Lower leg skin (tissue), 4 donors: Measurements from ENCODE around the gene SOHLH2. TPM values are rescaled to one million over a fixed set of nuclear protein-coding genes. Genes with fewer than 3 reads are reported as not detected.
A peak's percentile ranks its signal among the peaks of the same experiment; 100 is the strongest.

Source experiments
- DNase-seq, 2 donors: peaks; one replicate each; pipeline ENCODE4 v3.0.0-alpha.2; 2019; ENCODE audit warnings: low spot score in 2 of 2
- H3K4me3 ChIP-seq: fragments of 200-600 bp; sonication (generic); 2 replicates; pipeline ENCODE4 v1.5.1; 2017; ENCODE audit warnings: mild to moderate bottlenecking, low read depth; ENCODE audit not compliant: poor library complexity, severe bottlenecking
- CTCF ChIP-seq, 3 donors: fragments of 450-650 bp; IDR thresholded peaks; one replicate each; pipeline ENCODE4 v1.5.1; 2016; ENCODE audit warnings: antibody characterized with exemption in 3 of 3, mild to moderate bottlenecking in 3 of 3, moderate library complexity in 2 of 3
- POLR2A ChIP-seq, 2 donors: fragments of 450-650 bp; IDR thresholded peaks; one replicate each; pipeline ENCODE4 v1.6.1; 2016 to 2017; ENCODE audit warnings: antibody characterized with exemption in 2 of 2, mild to moderate bottlenecking in 1 of 2, moderate library complexity in 1 of 2
- WGBS, 2 donors: methylation state at CpG; one replicate each; pipeline ENCODE4 v1.1.5; 2018; 5-methylcytosine and 5-hydroxymethylcytosine counted together
- intact Hi-C: fragments of 100-400 bp; cut with DNase I; formaldehyde crosslinking; loops from one replicate; pipeline ENCODE4 v1.15.0; 2023; ENCODE audit warnings: low total_unique reads
- total RNA-seq, 4 donors: library from RNA; depleted of rRNA; stranded (reverse); fragments of >200 nt; gene quantifications; one replicate each; pipeline ENCODE4 v1.1.0, GENCODE V29; 2016

The SOHLH2 gene
- total RNA-seq, 4 donors from 2014 or later, result not detected

DNA sequence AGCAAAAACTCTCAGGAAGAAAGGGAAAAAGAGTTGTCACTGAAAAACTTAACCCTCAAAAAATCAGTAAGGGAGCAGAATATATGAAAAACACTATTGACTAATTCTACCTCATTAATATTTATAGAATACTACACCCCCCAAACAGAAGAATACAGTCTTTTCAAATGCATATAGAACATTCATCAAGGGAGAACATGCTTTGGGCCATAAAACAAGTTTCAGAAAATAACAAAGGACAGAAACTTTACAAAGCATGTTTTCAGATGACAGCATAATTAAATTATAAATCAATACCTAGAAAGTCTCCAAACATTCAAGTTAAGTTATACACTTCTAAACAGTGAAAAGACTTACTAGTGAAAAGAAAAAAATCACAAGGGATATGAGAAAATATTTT, 30.5 kb downstream of the SOHLH2 start:
- intact Hi-C loops, result no loop called here
- H3K4me3 ChIP-seq, result no peak overlapping the region
- no peak for TF ChIP-seq POLR2A (IDR thresholded peaks at IDR 0.05)
- no peak for TF ChIP-seq CTCF (IDR thresholded peaks at IDR 0.05)
- no peak for DNase-seq

GRCh38 chr13:36175621-36176020, 38.7 kb downstream of the SOHLH2 start:
- intact Hi-C loops, result no loop called here
- H3K4me3 ChIP-seq, result no peak overlapping the region
- DNase-seq, result no peak
- 79 to 91% methylated on average over 5 of the region's 5 CpGs for WGBS, 2 donors
- no peak for TF ChIP-seq CTCF (IDR thresholded peaks at IDR 0.05)
- no peak for TF ChIP-seq POLR2A (IDR thresholded peaks at IDR 0.05)

GRCh38 chr13:36174923-36175322, 39.4 kb downstream of the SOHLH2 start:
- no peak for DNase-seq
- intact Hi-C loops, result no loop called here
- TF ChIP-seq POLR2A (IDR thresholded peaks at IDR 0.05) (no peak), CTCF (IDR thresholded peaks at IDR 0.05) (no peak)
- WGBS, 2 donors, result 85% methylated on average over 7 of the region's 7 CpGs
- no peak overlapping the region for H3K4me3 ChIP-seq

DNA sequence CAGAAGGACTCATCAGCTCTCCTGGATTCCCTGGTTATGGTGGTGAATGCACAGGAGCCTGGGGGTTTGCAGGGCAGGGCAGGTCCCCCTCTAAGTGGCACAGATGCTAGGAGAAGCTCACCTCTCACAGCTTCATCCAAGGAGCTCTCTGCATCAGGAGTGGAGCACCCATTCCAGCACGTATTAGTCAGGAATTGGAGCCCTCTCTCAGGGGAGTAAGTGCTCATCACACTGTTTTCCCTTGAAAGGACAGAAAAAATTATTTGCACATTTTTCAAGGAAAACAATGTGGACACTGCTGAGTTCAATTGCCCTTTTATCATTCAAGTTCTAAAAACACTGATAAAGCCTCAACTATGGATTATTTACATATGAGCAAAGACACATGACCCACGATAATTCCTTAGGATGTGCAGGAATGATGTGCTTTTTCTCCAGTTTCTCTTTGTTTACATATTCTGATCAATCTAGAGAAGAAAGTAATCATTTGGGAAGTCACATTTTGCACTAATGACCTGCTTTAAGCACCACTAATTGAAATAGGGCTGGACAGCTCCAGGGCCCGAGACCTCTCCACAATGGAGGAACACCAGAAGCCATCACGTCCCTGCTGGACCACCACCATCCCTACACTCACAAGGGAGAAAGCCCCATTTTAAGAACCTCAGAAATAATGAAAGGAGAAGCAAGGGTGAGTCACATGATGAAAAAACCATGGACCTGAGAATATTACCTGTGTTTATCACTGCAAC, 40.6 kb downstream of the SOHLH2 start:
- 83 to 84% methylated on average over 4 of the region's 4 CpGs for WGBS, 2 donors

GRCh38 chr13:36166046-36166445, 48.3 kb downstream of the SOHLH2 start:
- H3K4me3 ChIP-seq, result no peak overlapping the region
- DNase-seq, result no peak
- TF ChIP-seq CTCF (IDR thresholded peaks at IDR 0.05), result no peak
- no peak for TF ChIP-seq POLR2A (IDR thresholded peaks at IDR 0.05)
- intact Hi-C loops, result no loop called here
- 64 to 78% methylated on average over 5 of the region's 5 CpGs for WGBS, 2 donors

More for the DNA sequence above, 40.6 kb downstream of the SOHLH2 start:
- intact Hi-C loops, result no loop called here
- TF ChIP-seq CTCF (IDR thresholded peaks at IDR 0.05), result no peak
- no peak for TF ChIP-seq POLR2A (IDR thresholded peaks at IDR 0.05)
- DNase-seq, result no peak
- no peak overlapping the region for H3K4me3 ChIP-seq

GRCh38 chr13:36163809-36164308, 50.5 kb downstream of the SOHLH2 start:
- 45 to 57% methylated on average over 7 of the region's 7 CpGs for WGBS, 2 donors
- peak; percentile 44 to 87 for DNase-seq
- TF ChIP-seq POLR2A (IDR thresholded peaks at IDR 0.05), result no peak
- TF ChIP-seq CTCF (IDR thresholded peaks at IDR 0.05), result no peak
- intact Hi-C loops, result no loop called here
- H3K4me3 ChIP-seq, result no peak overlapping the region
